ENCODE measurements around the gene MAPT.
"Not testable (repeated sequence)": the region's sequence is repeated elsewhere in the genome, so short reads cannot be mapped to it uniquely, and the experiment has no call there.

MAPT gene

GRCh38 chr17:45927247-45927646 lies 32.9 kb downstream of the MAPT start:
- DNase-seq (ENCODE audit: low read depth in 2 of 2), result no peak

GRCh38 chr17:45929344-45929743 lies 35.0 kb downstream of the MAPT start:
- no peak for DNase-seq (ENCODE audit: low read depth in 2 of 2)

GRCh38 chr17:45930420-45930951 lies 36.1 kb downstream of the MAPT start:
- no peak for DNase-seq (ENCODE audit: low read depth in 2 of 2)

GRCh38 chr17:45931677-45932076 lies 37.3 kb downstream of the MAPT start:
- no peak for DNase-seq (ENCODE audit: low read depth in 2 of 2)

DNA sequence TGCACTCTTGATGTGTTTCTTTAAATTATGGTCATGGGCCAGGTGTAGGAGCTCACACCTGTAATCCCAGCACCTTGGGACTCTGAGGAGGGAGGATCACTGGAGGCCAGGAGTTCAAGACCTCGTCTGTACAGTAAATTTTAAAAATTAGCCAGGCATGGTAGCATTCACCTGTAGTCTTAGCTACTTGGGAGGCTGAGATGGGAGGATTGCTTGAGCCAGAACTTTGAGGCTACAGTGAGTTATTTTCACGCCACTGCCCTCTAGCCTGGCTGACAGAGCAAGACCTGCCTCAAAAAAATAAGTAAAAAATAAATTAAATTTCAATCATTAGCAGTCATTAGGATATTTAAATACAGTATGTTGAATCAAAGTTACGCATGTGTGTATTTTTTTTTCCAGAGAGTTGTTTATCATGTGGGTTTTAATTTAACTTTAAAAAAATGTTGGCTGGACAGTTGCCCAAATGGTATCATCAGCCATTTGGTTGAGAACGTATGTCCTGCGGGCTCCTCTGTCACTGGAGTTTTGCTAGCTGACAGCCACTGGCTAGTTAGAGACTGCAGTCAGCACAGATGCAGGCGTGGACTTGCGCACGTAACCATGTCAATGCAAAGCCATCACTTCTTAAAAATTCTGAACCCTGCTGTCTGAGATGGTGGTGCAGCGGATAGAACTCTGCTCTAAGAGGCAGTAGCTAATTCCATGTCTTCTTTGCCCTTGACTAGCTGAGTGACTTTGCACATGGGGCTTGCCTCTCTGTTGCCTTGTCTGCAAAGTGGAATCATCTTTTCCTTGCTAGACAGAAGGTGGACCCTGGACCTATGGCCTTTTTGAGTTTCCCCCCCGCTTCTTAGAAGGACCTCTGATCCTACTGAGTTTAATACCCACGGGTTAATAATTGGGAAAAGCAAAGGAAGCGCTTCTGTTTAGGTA lies 40.0 kb downstream of the MAPT start:
- no peak for DNase-seq (ENCODE audit: low read depth in 2 of 2)

- DNase-seq (ENCODE audit: low read depth in 2 of 2), result no peak
Observed at GRCh38 chr17:45935197-45935709, 40.9 kb downstream of the MAPT start.

- DNase-seq (ENCODE audit: low read depth in 2 of 2), result no peak
Observed at GRCh38 chr17:45935710-45936509, 41.6 kb downstream of the MAPT start.

- no peak for DNase-seq (ENCODE audit: low read depth in 2 of 2)
Observed at GRCh38 chr17:45936610-45937009, 42.3 kb downstream of the MAPT start.

GRCh38 chr17:45937186-45937585 lies 42.8 kb downstream of the MAPT start:
- not testable (repeated sequence) for DNase-seq (ENCODE audit: low read depth in 2 of 2)

- DNase-seq (ENCODE audit: low read depth in 2 of 2), result no peak
Observed at GRCh38 chr17:45939395-45939794, 45.0 kb downstream of the MAPT start.

GRCh38 chr17:45940293-45940692 lies 45.9 kb downstream of the MAPT start:
- no peak for DNase-seq (ENCODE audit: low read depth in 2 of 2)

- DNase-seq (ENCODE audit: low read depth in 2 of 2), result no peak
Observed at GRCh38 chr17:45940826-45941225, 46.5 kb downstream of the MAPT start.

GRCh38 chr17:45941395-45941794 lies 47.0 kb downstream of the MAPT start:
- no peak for DNase-seq (ENCODE audit: low read depth in 2 of 2)

GRCh38 chr17:45942284-45942683 lies 47.9 kb downstream of the MAPT start:
- no peak for DNase-seq (ENCODE audit: low read depth in 2 of 2)

- no peak for DNase-seq (ENCODE audit: low read depth in 2 of 2)
Observed at GRCh38 chr17:45946841-45947256, 52.5 kb downstream of the MAPT start.

GRCh38 chr17:45948498-45948880 lies 54.1 kb downstream of the MAPT start:
- no peak for DNase-seq (ENCODE audit: low read depth in 2 of 2)

- peak in 1 of 2 donors; percentile 48 for DNase-seq (ENCODE audit: low read depth in 2 of 2)
Observed at GRCh38 chr17:45948881-45949624, 54.7 kb downstream of the MAPT start.

- no peak for DNase-seq (ENCODE audit: low read depth in 2 of 2)
Observed at GRCh38 chr17:45949755-45950320, 55.5 kb downstream of the MAPT start.

- DNase-seq (ENCODE audit: low read depth in 2 of 2), result no peak
Observed at GRCh38 chr17:45950888-45951287, 56.5 kb downstream of the MAPT start.

DNA sequence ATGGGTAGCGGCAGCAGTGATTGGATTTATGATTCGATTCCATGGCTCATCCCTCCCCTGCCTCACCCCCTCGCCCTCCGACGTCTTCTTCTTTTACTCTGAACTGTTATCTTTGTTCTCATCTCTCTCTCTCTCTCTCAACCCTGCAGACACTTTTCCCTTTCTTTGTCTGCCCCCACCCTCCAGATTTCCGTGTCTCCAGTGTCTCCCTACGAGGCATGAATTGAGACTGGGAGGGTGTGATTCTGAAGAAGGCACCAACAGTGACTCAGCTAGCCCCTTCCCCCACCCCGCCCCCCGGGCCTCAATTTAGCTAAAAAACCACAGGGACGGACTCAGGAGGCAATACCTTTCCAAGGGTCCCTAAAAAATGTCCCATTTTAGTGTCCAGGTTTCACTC lies 57.0 kb downstream of the MAPT start:
- DNase-seq (ENCODE audit: low read depth in 2 of 2), result no peak

DNA sequence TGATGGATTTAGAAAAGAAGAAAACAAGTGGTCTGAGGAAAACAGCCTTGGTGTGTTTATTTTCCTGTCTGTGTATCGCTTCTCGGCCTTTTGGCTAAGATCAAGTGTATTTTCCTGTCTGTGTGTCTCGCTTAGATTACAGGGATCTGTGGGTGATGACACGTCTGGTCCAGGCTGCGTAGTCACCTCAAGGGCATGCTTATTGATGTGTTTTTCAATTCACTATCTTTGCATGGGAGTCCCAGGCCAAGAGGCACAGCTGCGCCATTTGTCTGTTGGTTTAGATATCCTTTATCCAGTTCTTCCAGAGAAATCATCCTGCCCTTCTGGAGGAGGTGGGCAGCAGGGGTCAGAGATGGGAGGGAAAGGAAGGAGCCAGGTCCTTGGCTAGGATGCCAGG lies 57.6 kb downstream of the MAPT start:
- DNase-seq (ENCODE audit: low read depth in 2 of 2), result no peak

All from stimulated activated CD4-positive, alpha-beta T cell treated with anti-CD3 and anti-CD28 coated beads, Interleukin-1b, Interleukin-23, amount 100 ng/mL, for 1 hour (primary cell).